Choroid plexus epithelial cell (primary cell): ENCODE measurements around the gene UBIAD1.
"Not testable (repeated sequence)": the region's sequence is repeated elsewhere in the genome, so short reads cannot be mapped to it uniquely, and the experiment has no call there.

Experiments used
- DNase-seq: peaks from one replicate; pipeline ENCODE4 v3.0.0-alpha.2; 2010; ENCODE audit warnings: low read depth
- H3K4me3 ChIP-seq: 2 replicates; pipeline ENCODE4 v1.5.1; 2011; ENCODE audit warnings: low read depth, mild to moderate bottlenecking, control low read depth, low read length, moderate library complexity
- CTCF ChIP-seq: conservative IDR thresholded peaks from 2 replicates; pipeline ENCODE4 v1.5.1; 2011; ENCODE audit warnings: low read depth, mild to moderate bottlenecking, control low read depth, inconsistent platforms, low read length, moderate library complexity

Gene UBIAD1

DNA sequence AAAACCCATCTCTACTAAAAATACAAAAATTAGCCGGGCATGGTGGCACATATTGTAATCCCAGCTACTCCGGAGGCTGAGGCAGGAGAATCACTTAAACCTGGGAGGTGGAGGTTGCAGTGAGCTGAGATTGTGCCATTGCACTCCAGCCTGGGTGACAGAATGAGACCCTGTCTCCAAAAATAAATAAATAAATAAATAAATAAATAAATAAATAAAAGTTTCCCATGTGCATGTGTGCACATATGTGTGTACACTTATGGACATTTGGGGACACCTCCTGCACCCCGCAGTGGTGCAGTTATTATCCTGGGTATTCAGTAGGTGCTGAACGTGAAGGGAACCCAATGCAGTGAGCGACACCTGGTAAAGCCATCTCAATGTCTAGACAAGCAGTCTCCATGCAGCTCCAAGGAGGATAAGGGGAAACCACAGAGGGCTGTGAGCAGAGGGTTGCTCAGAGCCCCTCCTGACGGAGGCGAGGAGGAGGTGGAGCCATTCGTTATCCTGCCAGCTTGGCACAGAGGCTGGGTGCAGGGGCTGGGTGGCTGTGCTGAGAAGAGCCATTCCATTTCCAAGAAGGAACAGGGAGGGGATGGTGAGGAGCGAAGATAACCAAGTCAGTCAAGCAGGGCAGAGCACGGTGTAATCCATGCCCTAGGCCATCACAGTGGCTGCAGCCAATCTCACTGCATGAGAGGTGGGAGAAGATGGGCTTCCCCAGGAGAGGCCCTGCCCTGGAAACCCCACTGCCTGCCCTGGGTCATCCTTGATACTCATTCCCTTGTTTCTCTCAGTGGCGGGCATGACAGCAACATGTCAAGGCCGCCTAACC is 25.6 kb downstream of the UBIAD1 start:
- no peak for DNase-seq
- no peak for TF ChIP-seq CTCF
- H3K4me3 ChIP-seq = no peak overlapping the region

GRCh38 chr1:11299225-11299574 is 26.2 kb downstream of the UBIAD1 start:
- H3K4me3 ChIP-seq = no peak overlapping the region
- no peak for TF ChIP-seq CTCF
- DNase-seq = no peak

DNA sequence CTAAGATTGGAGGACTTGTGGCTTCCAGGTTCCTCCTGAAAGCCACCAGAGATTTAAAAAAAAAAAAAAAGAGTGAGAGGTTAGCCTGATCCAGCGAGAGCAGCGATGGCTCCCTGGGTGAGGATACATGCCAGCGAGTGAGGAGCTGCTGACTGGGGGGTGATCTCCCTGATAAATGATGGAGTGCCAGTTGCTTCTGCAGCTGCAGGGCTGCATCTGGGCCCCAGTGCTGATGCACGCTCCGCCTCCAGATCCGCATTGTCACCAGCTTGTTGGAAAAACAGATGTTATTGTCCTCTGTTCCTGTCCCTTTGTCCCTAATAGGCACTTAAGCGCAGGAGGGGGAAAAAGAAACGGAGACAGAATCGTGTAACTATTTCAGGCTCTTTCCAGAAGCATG is 28.6 kb downstream of the UBIAD1 start:
- no peak for DNase-seq
- no peak overlapping the region for H3K4me3 ChIP-seq
- TF ChIP-seq CTCF = no peak

DNA sequence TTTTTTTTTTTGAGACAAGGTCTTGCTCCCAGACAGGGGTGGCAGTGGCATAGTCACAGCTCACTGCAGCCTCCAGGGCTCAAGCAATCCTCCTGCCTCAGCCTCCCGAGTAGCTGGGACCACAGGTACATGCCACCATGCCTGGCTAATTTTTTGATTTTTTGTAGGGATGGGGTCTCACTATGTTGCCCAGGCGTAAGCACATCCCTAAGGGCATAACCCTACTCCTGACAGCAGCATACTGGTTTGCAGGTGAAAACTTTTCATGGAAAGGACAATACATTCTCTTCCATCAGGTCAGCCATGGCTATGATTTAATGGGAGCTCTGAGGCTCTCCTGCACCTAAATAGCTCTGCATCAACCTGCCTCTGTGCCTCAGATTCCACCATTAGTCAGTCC is 29.4 kb downstream of the UBIAD1 start:
- H3K4me3 ChIP-seq = no peak overlapping the region
- no peak for TF ChIP-seq CTCF
- DNase-seq = no peak

GRCh38 chr1:11305516-11305915 is 32.5 kb downstream of the UBIAD1 start:
- not testable (repeated sequence) for H3K4me3 ChIP-seq

GRCh38 chr1:11307852-11308251 is 34.9 kb downstream of the UBIAD1 start:
- no peak for TF ChIP-seq CTCF
- DNase-seq = no peak
- H3K4me3 ChIP-seq = no peak overlapping the region

More at GRCh38 chr1:11305516-11305915, 32.5 kb downstream of the UBIAD1 start:
- DNase-seq = not testable (repeated sequence)

DNA sequence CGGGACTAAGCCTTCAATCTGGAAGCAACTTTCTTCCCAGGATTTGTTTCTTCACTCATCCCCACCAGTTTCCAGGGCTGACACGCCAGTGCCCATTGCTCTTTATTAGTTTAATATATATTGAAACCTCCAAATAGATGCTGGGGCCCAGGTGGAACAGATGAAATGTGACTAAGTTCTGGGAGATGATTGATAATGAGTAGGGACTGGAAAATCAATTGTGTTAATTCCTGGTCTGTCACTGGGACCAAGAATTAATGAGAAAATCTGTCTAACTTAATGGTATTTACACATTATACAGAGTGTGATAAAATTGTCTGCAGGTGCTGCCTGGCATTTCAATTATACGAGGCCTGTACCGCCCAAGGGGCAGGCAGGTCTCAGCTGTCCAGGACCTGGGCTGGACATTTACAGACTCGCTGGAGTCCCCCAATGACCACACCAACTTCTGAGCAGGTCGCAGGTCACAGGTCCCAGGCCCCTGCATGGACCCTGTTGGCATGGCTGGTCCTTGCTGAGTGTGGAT is 35.8 kb downstream of the UBIAD1 start:
- TF ChIP-seq CTCF = no peak
- DNase-seq = no peak
- no peak overlapping the region for H3K4me3 ChIP-seq
